Neural progenitor cell (in vitro differentiated cells): ENCODE results near the gene SLC9C2. TPM values are rescaled to one million over a fixed set of nuclear protein-coding genes. Genes with fewer than 3 reads are reported as not detected.
"Not testable (repeated sequence)": the region's sequence is repeated elsewhere in the genome, so short reads cannot be mapped to it uniquely, and the experiment has no call there.

Source experiments
- DNase-seq: peaks from one replicate; pipeline ENCODE4 v3.0.0-alpha.2; 2016; ENCODE audit warnings: low spot score
- H2AFZ ChIP-seq: fragments of 200-600 bp; sonication (generic); replicated peaks from 2 replicates; pipeline ENCODE4 v1.6.1; 2016; ENCODE audit warnings: antibody characterized with exemption
- H3F3A ChIP-seq: fragments of 200-600 bp; sonication (generic); 2 replicates; pipeline ENCODE4 v1.6.1; 2016; ENCODE audit warnings: antibody characterized with exemption, low read depth
- H3K27ac ChIP-seq: fragments of 200-600 bp; sonication (generic); 2 replicates; pipeline ENCODE4 v1.5.1; 2016; ENCODE audit warnings: mild to moderate bottlenecking
- H3K27me3 ChIP-seq: fragments of 200-600 bp; sonication (generic); 2 replicates; pipeline ENCODE4 v1.6.1; 2016; ENCODE audit warnings: mild to moderate bottlenecking, moderate library complexity
- H3K36me3 ChIP-seq: fragments of 200-600 bp; sonication (generic); 2 replicates; pipeline ENCODE4 v1.5.1; 2016
- H3K4me1 ChIP-seq: fragments of 200-600 bp; sonication (generic); 2 replicates; pipeline ENCODE4 v1.6.1; 2016; ENCODE audit warnings: mixed run types
- H3K4me2 ChIP-seq: fragments of 200-600 bp; sonication (generic); 2 replicates; pipeline ENCODE4 v1.6.1; 2016
- H3K4me3 ChIP-seq: fragments of 200-600 bp; sonication (generic); 2 replicates; pipeline ENCODE4 v1.5.1; 2016
- H3K79me2 ChIP-seq: fragments of 200-600 bp; sonication (generic); 2 replicates; pipeline ENCODE4 v1.6.1; 2016; ENCODE audit warnings: low read depth
- H3K9ac ChIP-seq: fragments of 200-600 bp; sonication (generic); 2 replicates; pipeline ENCODE4 v1.6.1; 2016
- H3K9me3 ChIP-seq: fragments of 200-600 bp; sonication (generic); 2 replicates; pipeline ENCODE4 v1.5.1; 2016; ENCODE audit warnings: low read depth
- H4K20me1 ChIP-seq: fragments of 200-600 bp; sonication (generic); 2 replicates; pipeline ENCODE4 v1.6.1; 2016; ENCODE audit warnings: low read depth
- H3K27ac Mint-ChIP-seq: 3 replicates; pipeline ENCODE4 v1.8.0; 2021; ENCODE audit warnings: mixed read lengths
- H3K27me3 Mint-ChIP-seq: 2 replicates; pipeline ENCODE4 v1.8.0; 2022; ENCODE audit warnings: low read depth, mild to moderate bottlenecking, inconsistent platforms, moderate library complexity, mixed read lengths; ENCODE audit not compliant: insufficient read depth
- H3K36me3 Mint-ChIP-seq: 3 replicates; pipeline ENCODE4 v1.8.0; 2021; ENCODE audit warnings: mixed read lengths
- H3K4me1 Mint-ChIP-seq: 3 replicates; pipeline ENCODE4 v1.8.0; 2021; ENCODE audit warnings: mixed read lengths
- H3K4me3 Mint-ChIP-seq: 3 replicates; pipeline ENCODE4 v1.8.0; 2021; ENCODE audit warnings: mild to moderate bottlenecking, moderate library complexity, mixed read lengths
- H3K9me3 Mint-ChIP-seq: 3 replicates; pipeline ENCODE4 v1.8.0; 2020; ENCODE audit warnings: mixed read lengths
- EZH2 ChIP-seq: fragments of 200-600 bp; sonication (generic); IDR thresholded peaks from 2 replicates; pipeline ENCODE4 v1.6.1; 2017; ENCODE audit warnings: antibody characterized with exemption, mild to moderate bottlenecking, moderate library complexity
- EZH2phosphoT487 ChIP-seq: fragments of 200-600 bp; sonication (generic); IDR thresholded peaks from 2 replicates; pipeline ENCODE4 v1.6.1; 2017; ENCODE audit warnings: antibody characterized with exemption
- total RNA-seq: library from RNA; depleted of rRNA; stranded (reverse); fragments of >200 nt; gene quantifications from 2 replicates; pipeline ENCODE4 v1.2.3, GENCODE V29; 2015; ENCODE audit warnings: low replicate concordance
- TF ChIP-seq, protein P1 (sequence below): fragments of 200-600 bp; sonication (generic); IDR thresholded peaks from 2 replicates; pipeline ENCODE4 v1.5.1; 2017; ENCODE audit warnings: antibody characterized with exemption, mild to moderate bottlenecking

SLC9C2 gene
- total RNA-seq, 1 donor from 2014 or later = not detected

DNA sequence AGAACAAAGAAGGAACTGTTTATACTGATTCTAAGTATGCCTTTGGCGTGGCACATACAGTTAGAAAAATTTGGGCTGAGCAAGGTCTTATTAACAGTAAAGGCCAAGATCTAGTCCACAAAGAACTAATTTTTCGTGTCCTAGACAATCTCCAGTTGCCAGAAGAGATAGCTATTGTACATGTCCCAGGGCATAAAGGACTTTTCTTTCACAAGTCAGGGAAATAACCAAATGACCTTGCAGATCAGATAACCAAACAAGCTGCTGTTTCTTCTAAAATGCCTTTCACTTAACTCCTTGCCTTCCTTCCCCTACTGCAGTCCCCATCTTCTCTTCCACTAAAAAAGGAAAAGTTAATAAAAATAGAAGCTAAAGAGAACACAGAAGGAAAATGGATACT is 36.2 kb upstream of the SLC9C2 start:
- Mint-ChIP-seq H3K4me3 (no peak overlapping the region), H3K27ac (no peak overlapping the region), H3K36me3 (no peaks in the 10 kb centered on the region), H3K27me3 (peaks cover 2% of the 10 kb centered on the region), H3K4me1 (no peaks in the 10 kb centered on the region), H3K9me3 (peaks cover 4% of the 10 kb centered on the region)
- H3K4me1 ChIP-seq = peaks cover 29% of the 10 kb centered on the region
- no peak overlapping the region for H2AFZ ChIP-seq
- DNase-seq = no peak
- peaks cover 44% of the 10 kb centered on the region for H3F3A ChIP-seq
- no peaks in the 10 kb centered on the region for H4K20me1 ChIP-seq
- no peaks in the 10 kb centered on the region for H3K27me3 ChIP-seq
- peak overlapping the region; percentile 57 for H3K4me3 ChIP-seq
- peaks cover 8% of the 10 kb centered on the region for H3K36me3 ChIP-seq
- TF ChIP-seq EZH2 = no peak
- TF ChIP-seq, protein P1, sequence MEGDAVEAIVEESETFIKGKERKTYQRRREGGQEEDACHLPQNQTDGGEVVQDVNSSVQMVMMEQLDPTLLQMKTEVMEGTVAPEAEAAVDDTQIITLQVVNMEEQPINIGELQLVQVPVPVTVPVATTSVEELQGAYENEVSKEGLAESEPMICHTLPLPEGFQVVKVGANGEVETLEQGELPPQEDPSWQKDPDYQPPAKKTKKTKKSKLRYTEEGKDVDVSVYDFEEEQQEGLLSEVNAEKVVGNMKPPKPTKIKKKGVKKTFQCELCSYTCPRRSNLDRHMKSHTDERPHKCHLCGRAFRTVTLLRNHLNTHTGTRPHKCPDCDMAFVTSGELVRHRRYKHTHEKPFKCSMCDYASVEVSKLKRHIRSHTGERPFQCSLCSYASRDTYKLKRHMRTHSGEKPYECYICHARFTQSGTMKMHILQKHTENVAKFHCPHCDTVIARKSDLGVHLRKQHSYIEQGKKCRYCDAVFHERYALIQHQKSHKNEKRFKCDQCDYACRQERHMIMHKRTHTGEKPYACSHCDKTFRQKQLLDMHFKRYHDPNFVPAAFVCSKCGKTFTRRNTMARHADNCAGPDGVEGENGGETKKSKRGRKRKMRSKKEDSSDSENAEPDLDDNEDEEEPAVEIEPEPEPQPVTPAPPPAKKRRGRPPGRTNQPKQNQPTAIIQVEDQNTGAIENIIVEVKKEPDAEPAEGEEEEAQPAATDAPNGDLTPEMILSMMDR = no peak
- no peak for TF ChIP-seq EZH2phosphoT487
- peak overlapping the region; percentile 100 for H3K27ac ChIP-seq
- no peaks in the 10 kb centered on the region for H3K9me3 ChIP-seq
- H3K9ac ChIP-seq = peak overlapping the region; percentile 89
- H3K79me2 ChIP-seq = peaks cover 60% of the 10 kb centered on the region
- H3K4me2 ChIP-seq = peak overlapping the region; percentile 79

- no peaks in the 10 kb centered on the region for H3K4me1 Mint-ChIP-seq
- Histone ChIP-seq H3K4me2 (peak overlapping the region; percentile 79), H3K4me1 (peaks cover 22% of the 10 kb centered on the region), H3K4me3 (peak overlapping the region; percentile 57), H4K20me1 (no peaks in the 10 kb centered on the region), H3K9ac (peak overlapping the region; percentile 89), H3F3A (peaks cover 44% of the 10 kb centered on the region), H3K27me3 (no peaks in the 10 kb centered on the region), H2AFZ (no peak overlapping the region), H3K36me3 (peaks cover 4% of the 10 kb centered on the region), H3K9me3 (no peaks in the 10 kb centered on the region), H3K27ac (peak overlapping the region; percentile 100), H3K79me2 (peaks cover 53% of the 10 kb centered on the region)
- DNase-seq = no peak
- peaks cover 2% of the 10 kb centered on the region for H3K9me3 Mint-ChIP-seq
- no peaks in the 10 kb centered on the region for H3K36me3 Mint-ChIP-seq
- no peak overlapping the region for H3K27ac Mint-ChIP-seq
- H3K27me3 Mint-ChIP-seq = peaks cover 2% of the 10 kb centered on the region
- H3K4me3 Mint-ChIP-seq = no peak overlapping the region
- TF ChIP-seq EZH2phosphoT487 (no peak), EZH2 (no peak)
- TF ChIP-seq, protein P1 = no peak
These were observed 35.5 kb upstream of the SLC9C2 start for GRCh38 chr1:173638043-173639021.

DNA sequence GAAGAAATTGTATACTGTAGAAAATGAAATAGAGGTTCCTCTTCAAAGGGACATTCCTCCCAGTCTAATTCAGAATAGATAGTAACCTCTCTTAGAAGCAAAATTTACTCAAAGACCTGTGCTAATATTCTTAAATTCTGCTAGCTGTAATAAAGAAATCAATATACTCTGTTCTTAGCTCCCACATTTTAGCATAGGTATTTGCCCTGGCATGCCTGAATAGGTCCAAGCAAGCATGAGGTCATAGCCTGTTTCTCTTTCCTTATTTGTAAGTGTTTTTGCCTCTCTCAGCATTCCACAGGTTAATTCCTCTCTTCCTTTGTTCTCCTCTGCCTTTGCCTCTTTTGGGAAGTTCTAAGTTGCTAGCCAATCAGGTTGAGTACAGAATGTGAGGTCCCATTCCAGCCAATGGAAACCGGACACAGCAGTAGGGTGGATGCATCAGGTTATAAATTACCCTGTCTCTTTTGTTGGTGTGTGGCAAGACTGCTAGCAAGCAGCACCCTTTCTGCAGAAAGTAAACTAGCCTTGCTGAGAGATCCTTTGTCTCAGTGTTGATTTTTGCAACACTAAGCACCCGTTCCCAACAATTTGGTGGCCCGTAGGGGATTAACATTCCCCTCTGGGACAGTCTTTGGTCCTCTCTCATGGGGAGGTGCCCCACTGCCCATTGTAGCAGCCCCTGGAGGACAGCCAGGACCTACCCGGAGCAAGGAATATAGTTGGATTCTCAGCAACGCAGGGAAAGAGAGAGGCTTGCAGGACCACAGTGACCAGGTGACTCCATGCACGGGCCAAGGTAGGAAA is 34.6 kb upstream of the SLC9C2 start:
- Histone ChIP-seq H3K79me2 (peaks cover 48% of the 10 kb centered on the region), H3K4me2 (peak overlapping the region; percentile 79), H3K4me1 (peaks cover 17% of the 10 kb centered on the region), H3K27ac (peak overlapping the region; percentile 100), H3K9ac (peak overlapping the region; percentile 89), H2AFZ (peak overlapping the region; percentile 11), H3K4me3 (peak overlapping the region; percentile 57), H3F3A (peaks cover 36% of the 10 kb centered on the region)
- not testable (repeated sequence) for H3K9me3 Mint-ChIP-seq, H3K36me3 Mint-ChIP-seq, H3K36me3 ChIP-seq, H4K20me1 ChIP-seq, H3K4me3 Mint-ChIP-seq, H3K27ac Mint-ChIP-seq, H3K27me3 ChIP-seq, H3K27me3 Mint-ChIP-seq, H3K4me1 Mint-ChIP-seq, H3K9me3 ChIP-seq
- DNase-seq = peak; percentile 83
